ENCODE measurements around the gene SRGAP1. TPM values are rescaled to one million over a fixed set of nuclear protein-coding genes. Genes with fewer than 3 reads are reported as not detected.

SRGAP1 gene
- total RNA-seq, 2 experiments from 2014 or later: 0.02 to 0.21 TPM

- ChIA-PET POLR2A (no interaction called here), CTCF (no interaction called here)
- no peaks in the 10 kb centered on the region for H3K4me1 Mint-ChIP-seq
- no peak overlapping the region for H3K27ac Mint-ChIP-seq
- ATAC-seq (no peak), DNase-seq (no peak)
- no peaks in the 10 kb centered on the region for H3K9me3 Mint-ChIP-seq (ENCODE audit: low read depth)
- H3K27me3 Mint-ChIP-seq: peaks cover 13% of the 10 kb centered on the region
- no peak overlapping the region for H3K4me3 Mint-ChIP-seq
- intact Hi-C loops (cut with DNase I, micrococcal nuclease): no loop called here
- H3K36me3 Mint-ChIP-seq (ENCODE audit: low read depth): no peaks in the 10 kb centered on the region
Observed at GRCh38 chr12:64051057-64051456, 206.6 kb downstream of the SRGAP1 start.

GRCh38 chr12:64053117-64053516 is 208.6 kb downstream of the SRGAP1 start:
- peaks cover 14% of the 10 kb centered on the region for H3K27me3 Mint-ChIP-seq
- no peak overlapping the region for H3K27ac Mint-ChIP-seq
- no peak overlapping the region for H3K4me3 Mint-ChIP-seq
- H3K4me1 Mint-ChIP-seq: no peaks in the 10 kb centered on the region
- H3K9me3 Mint-ChIP-seq (ENCODE audit: low read depth): no peaks in the 10 kb centered on the region
- ATAC-seq: no peak
- intact Hi-C loops (cut with DNase I, micrococcal nuclease): no loop called here
- ChIA-PET POLR2A (no interaction called here), CTCF (no interaction called here)
- H3K36me3 Mint-ChIP-seq (ENCODE audit: low read depth): no peaks in the 10 kb centered on the region
- no peak for DNase-seq

- ChIA-PET POLR2A (no interaction called here), CTCF (no interaction called here)
- intact Hi-C loops (cut with DNase I, micrococcal nuclease): no loop called here
Observed at GRCh38 chr12:64054079-64054520, 209.6 kb downstream of the SRGAP1 start.

GRCh38 chr12:64056741-64057140 is 212.2 kb downstream of the SRGAP1 start:
- Mint-ChIP-seq H3K9me3 (ENCODE audit: low read depth) (no peaks in the 10 kb centered on the region), H3K27ac (no peak overlapping the region), H3K4me1 (no peaks in the 10 kb centered on the region), H3K4me3 (no peak overlapping the region), H3K27me3 (peaks cover 8% of the 10 kb centered on the region), H3K36me3 (ENCODE audit: low read depth) (no peaks in the 10 kb centered on the region)
- ChIA-PET CTCF (interaction anchor here (0.6 kb wide), 1 partner anchor 88 kb away, joined by 3 read pairs; no protein-coding TSS in a partner anchor), POLR2A (no interaction called here)
- DNase-seq: no peak
- ATAC-seq: no peak
- intact Hi-C loops (cut with DNase I, micrococcal nuclease): no loop called here

More at GRCh38 chr12:64054079-64054520, 209.6 kb downstream of the SRGAP1 start:
- Mint-ChIP-seq H3K9me3 (ENCODE audit: low read depth) (no peaks in the 10 kb centered on the region), H3K27me3 (peaks cover 14% of the 10 kb centered on the region), H3K4me1 (no peaks in the 10 kb centered on the region), H3K4me3 (no peak overlapping the region), H3K36me3 (ENCODE audit: low read depth) (no peaks in the 10 kb centered on the region), H3K27ac (no peak overlapping the region)
- DNase-seq (no peak), ATAC-seq (no peak)

- no peak for ATAC-seq
- no peaks in the 10 kb centered on the region for H3K9me3 Mint-ChIP-seq (ENCODE audit: low read depth)
- no peaks in the 10 kb centered on the region for H3K36me3 Mint-ChIP-seq (ENCODE audit: low read depth)
- no peak overlapping the region for H3K27ac Mint-ChIP-seq
- H3K4me1 Mint-ChIP-seq: no peaks in the 10 kb centered on the region
- ChIA-PET POLR2A (no interaction called here), CTCF (no interaction called here)
- H3K4me3 Mint-ChIP-seq: no peak overlapping the region
- DNase-seq: no peak
- peaks cover 10% of the 10 kb centered on the region for H3K27me3 Mint-ChIP-seq
- intact Hi-C loops (cut with DNase I, micrococcal nuclease): no loop called here
Observed at GRCh38 chr12:64057706-64058105, 213.2 kb downstream of the SRGAP1 start.

GRCh38 chr12:64058541-64059265 is 214.2 kb downstream of the SRGAP1 start:
- no peak overlapping the region for H3K27ac Mint-ChIP-seq
- DNase-seq: no peak
- CTCF ChIA-PET: no interaction called here
- ATAC-seq: no peak
- H3K27me3 Mint-ChIP-seq: peaks cover 9% of the 10 kb centered on the region
- H3K9me3 Mint-ChIP-seq (ENCODE audit: low read depth): no peaks in the 10 kb centered on the region
- no peaks in the 10 kb centered on the region for H3K4me1 Mint-ChIP-seq
- POLR2A ChIA-PET: no interaction called here
- no peaks in the 10 kb centered on the region for H3K36me3 Mint-ChIP-seq (ENCODE audit: low read depth)
- intact Hi-C loops (cut with DNase I, micrococcal nuclease): no loop called here
- H3K4me3 Mint-ChIP-seq: no peak overlapping the region

GRCh38 chr12:64059685-64060084 is 215.2 kb downstream of the SRGAP1 start:
- ChIA-PET POLR2A (no interaction called here), CTCF (interaction anchor here (0.6 kb wide), 1 partner anchor 13 kb away, joined by 3 read pairs; no protein-coding TSS in a partner anchor)
- intact Hi-C loops (cut with DNase I, micrococcal nuclease): no loop called here
- H3K27ac Mint-ChIP-seq: no peak overlapping the region
- no peaks in the 10 kb centered on the region for H3K36me3 Mint-ChIP-seq (ENCODE audit: low read depth)
- H3K27me3 Mint-ChIP-seq: peaks cover 9% of the 10 kb centered on the region
- no peaks in the 10 kb centered on the region for H3K9me3 Mint-ChIP-seq (ENCODE audit: low read depth)
- DNase-seq: no peak
- no peak for ATAC-seq
- H3K4me1 Mint-ChIP-seq: no peaks in the 10 kb centered on the region
- H3K4me3 Mint-ChIP-seq: no peak overlapping the region

- intact Hi-C loops (cut with DNase I, micrococcal nuclease): no loop called here
- Mint-ChIP-seq H3K4me1 (no peaks in the 10 kb centered on the region), H3K4me3 (no peak overlapping the region), H3K27ac (no peak overlapping the region), H3K36me3 (ENCODE audit: low read depth) (no peaks in the 10 kb centered on the region), H3K27me3 (peaks cover 7% of the 10 kb centered on the region), H3K9me3 (ENCODE audit: low read depth) (no peaks in the 10 kb centered on the region)
- CTCF ChIA-PET: no interaction called here
- DNase-seq: no peak
- no peak for ATAC-seq
- POLR2A ChIA-PET: no interaction called here
Observed at GRCh38 chr12:64061868-64062375, 217.4 kb downstream of the SRGAP1 start.

- peaks cover 10% of the 10 kb centered on the region for H3K27me3 Mint-ChIP-seq
- no peaks in the 10 kb centered on the region for H3K9me3 Mint-ChIP-seq (ENCODE audit: low read depth)
- DNase-seq: no peak
- intact Hi-C loops (cut with DNase I, micrococcal nuclease): no loop called here
- no peak overlapping the region for H3K27ac Mint-ChIP-seq
- no peaks in the 10 kb centered on the region for H3K36me3 Mint-ChIP-seq (ENCODE audit: low read depth)
- H3K4me1 Mint-ChIP-seq: no peaks in the 10 kb centered on the region
- CTCF ChIA-PET: interaction anchor here (0.7 kb wide), 1 partner anchor 85 kb away, joined by 3 read pairs; no protein-coding TSS in a partner anchor
- ATAC-seq: no peak
- H3K4me3 Mint-ChIP-seq: no peak overlapping the region
- POLR2A ChIA-PET: no interaction called here
Observed at GRCh38 chr12:64063121-64063520, 218.6 kb downstream of the SRGAP1 start.

- Mint-ChIP-seq H3K4me1 (no peaks in the 10 kb centered on the region), H3K4me3 (no peak overlapping the region), H3K27me3 (peaks cover 11% of the 10 kb centered on the region), H3K27ac (no peak overlapping the region), H3K9me3 (ENCODE audit: low read depth) (no peaks in the 10 kb centered on the region), H3K36me3 (ENCODE audit: low read depth) (no peaks in the 10 kb centered on the region)
- ChIA-PET POLR2A (no interaction called here), CTCF (interaction anchor here (0.7 kb wide), 1 partner anchor 396 kb away, joined by 3 read pairs; the partner anchor contains the start of gene DPY19L2)
- intact Hi-C loops (cut with DNase I, micrococcal nuclease): no loop called here
- ATAC-seq (no peak), DNase-seq (no peak)
Observed at GRCh38 chr12:64064240-64064639, 219.7 kb downstream of the SRGAP1 start.

GRCh38 chr12:64064706-64065105 is 220.2 kb downstream of the SRGAP1 start:
- H3K4me3 Mint-ChIP-seq: no peak overlapping the region
- no peaks in the 10 kb centered on the region for H3K4me1 Mint-ChIP-seq
- peaks cover 11% of the 10 kb centered on the region for H3K27me3 Mint-ChIP-seq
- intact Hi-C loops (cut with DNase I, micrococcal nuclease): no loop called here
- no peaks in the 10 kb centered on the region for H3K36me3 Mint-ChIP-seq (ENCODE audit: low read depth)
- no peak for DNase-seq
- H3K9me3 Mint-ChIP-seq (ENCODE audit: low read depth): no peaks in the 10 kb centered on the region
- ChIA-PET POLR2A (no interaction called here), CTCF (interaction anchor here (0.7 kb wide), 1 partner anchor 396 kb away, joined by 3 read pairs; the partner anchor contains the start of gene DPY19L2)
- H3K27ac Mint-ChIP-seq: no peak overlapping the region
- no peak for ATAC-seq

- CTCF ChIA-PET: interaction anchor here (0.6 kb wide), 1 partner anchor 903 kb away, joined by 3 read pairs; no protein-coding TSS in a partner anchor
- Mint-ChIP-seq H3K4me1 (no peaks in the 10 kb centered on the region), H3K4me3 (no peak overlapping the region), H3K9me3 (ENCODE audit: low read depth) (no peaks in the 10 kb centered on the region), H3K36me3 (ENCODE audit: low read depth) (no peaks in the 10 kb centered on the region), H3K27me3 (peaks cover 11% of the 10 kb centered on the region), H3K27ac (no peak overlapping the region)
- DNase-seq (no peak), ATAC-seq (no peak)
- POLR2A ChIA-PET: no interaction called here
- intact Hi-C loops (cut with DNase I, micrococcal nuclease): no loop called here
Observed at GRCh38 chr12:64065881-64066451, 221.5 kb downstream of the SRGAP1 start.

Measured in activated CD4-positive, alpha-beta T cell treated with anti-CD3 and anti-CD28 coated beads for 36 hours (primary cell).